Uterus (tissue), 4 donors: ENCODE data around the gene CWC27. TPM values are rescaled to one million over a fixed set of nuclear protein-coding genes. Genes with fewer than 3 reads are reported as not detected.

Source experiments
- DNase-seq, 2 donors: peaks; one replicate each; pipeline ENCODE4 v3.0.0-alpha.2; 2019 to 2020
- H3K27ac ChIP-seq, 2 donors: fragments of 200-600 bp; sonication (generic); 1 replicate in 1 of 2; 2 replicates in 1 of 2; pipeline ENCODE4 v1.5.1; 2016 to 2018
- H3K27me3 ChIP-seq, 2 donors: fragments of 200-600 bp; sonication (generic); one replicate each; pipeline ENCODE4 v1.5.1; 2018 to 2019; ENCODE audit warnings: control low read depth in 1 of 2
- H3K36me3 ChIP-seq, 2 donors: fragments of 200-600 bp; sonication (generic); one replicate each; pipeline ENCODE4 v1.5.1; 2019; ENCODE audit warnings: control low read depth in 1 of 2
- H3K4me1 ChIP-seq, 2 donors: fragments of 200-600 bp; sonication (generic); one replicate each; pipeline ENCODE4 v1.5.1; 2018 to 2019; ENCODE audit warnings: control low read depth in 1 of 2
- H3K4me3 ChIP-seq, 2 donors: fragments of 200-600 bp; sonication (generic); 1 replicate in 1 of 2; 2 replicates in 1 of 2; pipeline ENCODE4 v1.5.1; 2018 to 2019; ENCODE audit warnings: mild to moderate bottlenecking in 1 of 2
- H3K9me3 ChIP-seq, 2 donors: fragments of 200-600 bp; sonication (generic); one replicate each; pipeline ENCODE4 v1.5.1; 2019; ENCODE audit warnings: control low read depth in 1 of 2
- POLR2A ChIP-seq, 2 donors: fragments of 450-650 bp; IDR thresholded peaks; one replicate each; pipeline ENCODE4 v1.6.1; 2016; ENCODE audit warnings: antibody characterized with exemption in 2 of 2, mild to moderate bottlenecking in 1 of 2, moderate library complexity in 1 of 2
- intact Hi-C: fragments of 100-400 bp; cut with DNase I; formaldehyde crosslinking; loops from one replicate; pipeline ENCODE4 v1.15.1; 2023; ENCODE audit warnings: low total_unique reads
- total RNA-seq, 4 donors: library from RNA; depleted of rRNA in 3 of 4; stranded (reverse); fragments of >200 nt in 3 of 4; gene quantifications; one replicate each; pipeline versions ENCODE4 v1.1.0 to v1.2.4, GENCODE V29; 2014 to 2023
- TF ChIP-seq, protein P1 (sequence below), 4 experiments: fragments of 200-600 bp in 2 of 4; fragments of 450-650 bp in 2 of 4; sonication (generic) in 2 of 4; IDR thresholded peaks; one replicate each; pipeline ENCODE4 v1.5.1; 2016 to 2019; ENCODE audit warnings: antibody characterized with exemption in 4 of 4, mild to moderate bottlenecking in 2 of 4, moderate library complexity in 1 of 4
- donor health status: DM: yes; HTN: yes; CAD: no.

CWC27 gene
- total RNA-seq, 4 donors from 2014 or later, result 7.6 to 28.2 (median 24.2) TPM

DNA sequence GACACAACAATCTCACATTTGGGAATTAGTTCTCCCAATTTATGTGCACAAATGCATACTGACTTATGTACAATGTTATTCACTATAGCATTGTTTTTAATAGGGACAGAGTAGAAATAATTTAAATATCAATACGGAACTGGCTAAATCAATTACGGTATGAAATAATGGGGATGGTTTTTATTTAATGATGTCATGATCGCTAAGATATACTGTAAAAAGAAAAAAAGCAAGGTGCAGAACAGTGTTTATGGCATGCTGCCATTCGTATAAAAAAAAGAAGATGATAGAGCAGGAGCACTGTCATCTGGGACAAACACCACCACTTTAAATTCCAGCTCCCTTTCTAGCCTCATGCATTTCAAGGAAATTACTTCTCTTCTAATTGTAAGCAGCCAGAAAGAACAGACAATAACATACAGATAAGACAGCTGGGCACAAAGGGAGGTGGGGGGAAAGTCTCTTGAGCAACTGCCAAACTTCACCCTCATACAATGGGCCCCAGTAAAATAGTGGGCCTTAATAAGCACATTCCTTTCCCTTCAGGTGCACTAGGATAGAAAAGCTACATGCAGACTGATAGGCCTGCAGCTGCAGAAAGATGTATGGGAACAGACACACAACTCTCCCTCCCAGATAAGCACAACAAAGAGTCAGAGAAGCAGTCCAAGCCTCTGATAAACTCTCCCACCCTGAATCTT, 8.6 kb upstream of the CWC27 start:
- no peaks in the 10 kb centered on the region for H3K9me3 ChIP-seq
- intact Hi-C loops, result no loop called here
- H3K27ac ChIP-seq, result no peak overlapping the region
- no peak for TF ChIP-seq POLR2A (IDR thresholded peaks at IDR 0.05)
- TF ChIP-seq, protein P1, sequence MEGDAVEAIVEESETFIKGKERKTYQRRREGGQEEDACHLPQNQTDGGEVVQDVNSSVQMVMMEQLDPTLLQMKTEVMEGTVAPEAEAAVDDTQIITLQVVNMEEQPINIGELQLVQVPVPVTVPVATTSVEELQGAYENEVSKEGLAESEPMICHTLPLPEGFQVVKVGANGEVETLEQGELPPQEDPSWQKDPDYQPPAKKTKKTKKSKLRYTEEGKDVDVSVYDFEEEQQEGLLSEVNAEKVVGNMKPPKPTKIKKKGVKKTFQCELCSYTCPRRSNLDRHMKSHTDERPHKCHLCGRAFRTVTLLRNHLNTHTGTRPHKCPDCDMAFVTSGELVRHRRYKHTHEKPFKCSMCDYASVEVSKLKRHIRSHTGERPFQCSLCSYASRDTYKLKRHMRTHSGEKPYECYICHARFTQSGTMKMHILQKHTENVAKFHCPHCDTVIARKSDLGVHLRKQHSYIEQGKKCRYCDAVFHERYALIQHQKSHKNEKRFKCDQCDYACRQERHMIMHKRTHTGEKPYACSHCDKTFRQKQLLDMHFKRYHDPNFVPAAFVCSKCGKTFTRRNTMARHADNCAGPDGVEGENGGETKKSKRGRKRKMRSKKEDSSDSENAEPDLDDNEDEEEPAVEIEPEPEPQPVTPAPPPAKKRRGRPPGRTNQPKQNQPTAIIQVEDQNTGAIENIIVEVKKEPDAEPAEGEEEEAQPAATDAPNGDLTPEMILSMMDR (IDR thresholded peaks at IDR 0.05), result no peak
- H3K36me3 ChIP-seq, result no peaks in the 10 kb centered on the region
- H3K4me3 ChIP-seq, result no peak overlapping the region
- no peak for DNase-seq
- H3K4me1 ChIP-seq, result no peaks in the 10 kb centered on the region
- H3K27me3 ChIP-seq, result no peaks in the 10 kb centered on the region

DNA sequence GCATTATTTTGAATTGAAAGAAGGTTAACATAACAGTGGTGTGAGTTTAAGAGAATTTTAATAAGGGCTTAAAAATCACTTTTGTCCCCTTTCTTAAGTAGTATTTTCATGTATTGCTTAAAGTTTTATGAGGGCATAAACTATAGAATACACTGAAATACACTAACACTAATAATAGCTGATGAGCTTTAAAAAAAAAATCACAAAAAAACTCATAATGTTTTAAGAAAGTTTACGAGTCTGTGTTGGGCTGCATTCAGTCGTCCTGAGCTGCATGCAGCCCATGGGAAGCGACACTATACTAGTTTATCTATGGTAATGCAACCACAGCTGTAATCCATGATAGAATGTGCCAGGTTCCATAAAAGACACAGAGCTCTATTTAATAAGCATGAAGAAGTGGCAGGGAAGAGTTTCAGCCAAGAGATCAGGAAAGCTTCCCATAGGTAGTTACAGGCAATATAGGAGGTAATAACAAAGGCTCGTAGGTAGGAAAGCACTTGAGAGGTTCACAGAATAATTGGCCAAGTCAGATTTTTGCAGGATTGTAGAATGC, 4.7 kb upstream of the CWC27 start:
- Histone ChIP-seq H3K4me3 (no peak overlapping the region), H3K27me3 (no peaks in the 10 kb centered on the region), H3K27ac (no peak overlapping the region), H3K4me1 (peaks cover 0 to 12% of the 10 kb centered on the region in 2 donors), H3K9me3 (no peaks in the 10 kb centered on the region), H3K36me3 (no peaks in the 10 kb centered on the region)
- no peak for DNase-seq
- intact Hi-C loops, result no loop called here
- TF ChIP-seq POLR2A (IDR thresholded peaks at IDR 0.05), result no peak
- TF ChIP-seq, protein P1 (IDR thresholded peaks at IDR 0.05), result no peak

DNA sequence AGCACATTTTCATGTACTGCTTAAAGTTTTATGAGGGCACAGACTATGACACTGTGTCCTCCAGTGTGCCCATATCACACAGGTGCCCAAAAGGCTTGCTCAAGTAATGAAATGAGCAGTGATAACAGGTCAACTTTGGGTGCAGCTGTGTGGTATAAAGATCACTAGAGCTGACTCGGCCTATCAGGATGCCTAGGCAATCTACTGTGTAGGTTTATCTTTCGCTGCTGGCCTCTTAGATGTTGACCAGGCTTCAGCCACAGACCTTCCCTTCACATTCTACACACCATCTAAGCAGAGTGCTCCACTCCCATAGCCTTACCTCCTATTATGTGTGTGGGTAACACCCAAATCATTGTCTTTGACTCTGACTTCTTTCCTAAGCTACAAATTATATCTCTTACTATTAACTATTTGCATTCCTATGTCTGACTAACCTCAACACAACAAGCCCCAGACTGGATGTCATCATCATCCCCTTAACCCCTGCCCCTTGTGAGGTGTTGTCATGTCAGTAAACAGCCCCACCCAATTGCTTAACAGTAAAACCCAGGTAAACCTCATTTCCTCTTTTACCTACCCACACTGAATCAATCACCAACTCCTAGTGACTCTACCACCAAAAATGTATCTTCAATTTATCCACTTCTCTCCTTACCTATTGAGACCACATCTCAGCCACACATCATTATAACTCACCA, 2.8 kb upstream of the CWC27 start:
- Histone ChIP-seq H3K27me3 (no peaks in the 10 kb centered on the region), H3K9me3 (no peaks in the 10 kb centered on the region), H3K4me1 (peaks cover 6 to 12% of the 10 kb centered on the region in 2 donors), H3K4me3 (no peak overlapping the region), H3K36me3 (no peaks in the 10 kb centered on the region), H3K27ac (no peak overlapping the region)
- intact Hi-C loops, result no loop called here
- TF ChIP-seq, protein P1 (IDR thresholded peaks at IDR 0.05), result no peak
- no peak for TF ChIP-seq POLR2A (IDR thresholded peaks at IDR 0.05)
- DNase-seq, result no peak

DNA sequence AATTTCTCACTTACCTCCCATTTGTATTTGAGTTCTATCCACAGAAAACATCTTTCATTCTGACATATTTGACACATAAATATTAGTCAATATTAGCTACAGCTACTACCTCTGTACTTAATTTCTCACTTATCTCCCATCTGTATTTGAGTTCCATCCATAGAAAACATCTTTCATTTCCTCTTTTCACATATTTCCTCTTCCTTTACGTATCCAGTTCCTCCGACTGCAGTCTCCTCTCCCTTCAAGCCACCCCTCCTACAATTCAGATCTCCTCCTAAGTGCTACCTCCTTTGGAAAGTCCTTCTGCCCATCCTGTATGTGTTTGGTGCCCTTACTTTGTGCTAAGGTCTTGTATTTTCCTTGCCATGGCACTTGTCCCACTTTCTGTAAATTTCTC, 1.8 kb upstream of the CWC27 start:
- Histone ChIP-seq H3K27ac (no peak overlapping the region), H3K36me3 (no peaks in the 10 kb centered on the region), H3K27me3 (no peaks in the 10 kb centered on the region), H3K4me1 (peaks cover 6 to 12% of the 10 kb centered on the region in 2 donors), H3K4me3 (peak overlapping the region in 1 of 2 donors; percentile 56), H3K9me3 (no peaks in the 10 kb centered on the region)
- no peak for DNase-seq
- intact Hi-C loops, result no loop called here
- TF ChIP-seq, protein P1 (IDR thresholded peaks at IDR 0.05), result no peak
- TF ChIP-seq POLR2A (IDR thresholded peaks at IDR 0.05), result no peak

DNA sequence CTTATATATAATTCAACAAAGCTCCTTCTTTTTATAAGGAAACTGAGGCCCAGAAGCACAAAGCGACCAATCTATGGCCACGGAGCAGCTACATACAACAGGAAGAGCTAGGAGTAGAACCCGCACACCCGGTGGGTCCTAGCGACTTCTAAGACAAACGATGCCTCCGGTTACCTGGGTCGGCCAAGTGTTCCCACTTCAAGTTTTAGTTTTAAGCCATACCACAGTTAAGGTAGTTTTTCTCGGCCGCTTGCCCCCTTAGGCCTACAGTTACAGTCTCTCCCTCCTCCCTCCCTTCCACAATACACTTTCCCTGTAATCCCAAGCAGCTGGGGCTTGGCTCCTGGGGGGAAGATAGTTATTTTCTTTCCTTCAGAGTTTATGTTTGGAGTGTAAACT, 772 bp upstream of the CWC27 start:
- H3K9me3 ChIP-seq, result no peaks in the 10 kb centered on the region
- peak overlapping the region; percentile 56 to 87 for H3K4me3 ChIP-seq
- DNase-seq, result peak in 1 of 2 donors; percentile 14
- intact Hi-C loops, result no loop called here
- H3K27me3 ChIP-seq, result no peaks in the 10 kb centered on the region
- peaks cover 6 to 12% of the 10 kb centered on the region in 2 donors for H3K4me1 ChIP-seq
- TF ChIP-seq, protein P1 (IDR thresholded peaks at IDR 0.05), result no peak
- TF ChIP-seq POLR2A (IDR thresholded peaks at IDR 0.05), result no peak
- no peaks in the 10 kb centered on the region for H3K36me3 ChIP-seq
- peak overlapping the region; percentile 78 to 92 for H3K27ac ChIP-seq
